Measurements from ENCODE around the gene LHFPL6.
A peak's percentile ranks its signal among the peaks of the same experiment; 100 is the strongest.

DNA sequence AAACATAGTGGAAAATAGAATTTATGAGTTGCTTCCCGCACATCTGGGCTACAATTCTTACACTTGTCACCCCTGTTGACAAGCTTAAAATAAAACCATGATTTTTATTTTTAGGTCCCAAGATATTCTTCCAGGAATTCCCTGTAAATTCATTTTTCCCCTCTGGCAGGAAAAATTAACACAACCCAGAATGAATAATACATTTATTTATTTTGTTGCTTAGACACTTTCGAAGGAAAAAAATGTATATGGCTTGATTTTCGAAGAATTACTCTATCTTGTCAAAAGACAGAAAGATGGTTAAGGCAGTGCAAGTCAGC, 74.4 kb downstream of the LHFPL6 start:
- TF ChIP-seq, protein P1, sequence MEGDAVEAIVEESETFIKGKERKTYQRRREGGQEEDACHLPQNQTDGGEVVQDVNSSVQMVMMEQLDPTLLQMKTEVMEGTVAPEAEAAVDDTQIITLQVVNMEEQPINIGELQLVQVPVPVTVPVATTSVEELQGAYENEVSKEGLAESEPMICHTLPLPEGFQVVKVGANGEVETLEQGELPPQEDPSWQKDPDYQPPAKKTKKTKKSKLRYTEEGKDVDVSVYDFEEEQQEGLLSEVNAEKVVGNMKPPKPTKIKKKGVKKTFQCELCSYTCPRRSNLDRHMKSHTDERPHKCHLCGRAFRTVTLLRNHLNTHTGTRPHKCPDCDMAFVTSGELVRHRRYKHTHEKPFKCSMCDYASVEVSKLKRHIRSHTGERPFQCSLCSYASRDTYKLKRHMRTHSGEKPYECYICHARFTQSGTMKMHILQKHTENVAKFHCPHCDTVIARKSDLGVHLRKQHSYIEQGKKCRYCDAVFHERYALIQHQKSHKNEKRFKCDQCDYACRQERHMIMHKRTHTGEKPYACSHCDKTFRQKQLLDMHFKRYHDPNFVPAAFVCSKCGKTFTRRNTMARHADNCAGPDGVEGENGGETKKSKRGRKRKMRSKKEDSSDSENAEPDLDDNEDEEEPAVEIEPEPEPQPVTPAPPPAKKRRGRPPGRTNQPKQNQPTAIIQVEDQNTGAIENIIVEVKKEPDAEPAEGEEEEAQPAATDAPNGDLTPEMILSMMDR (IDR thresholded peaks at IDR 0.05): no peak
- TF ChIP-seq POLR2A (IDR thresholded peaks at IDR 0.05) (no peak), POLR2AphosphoS5 (IDR thresholded peaks at IDR 0.05) (peak; percentile 16), EP300 (IDR thresholded peaks at IDR 0.05) (no peak)
